KOPT-K1 (cell line): ENCODE results near the gene CNTLN.
"Not testable (repeated sequence)": the region's sequence is repeated elsewhere in the genome, so short reads cannot be mapped to it uniquely, and the experiment has no call there.

ENCODE experiments used
- H3K27ac ChIP-seq: fragments of 200-600 bp; sonication (generic); 2 replicates; pipeline ENCODE4 v1.5.1; 2016; ENCODE audit warnings: antibody characterized with exemption, mild to moderate bottlenecking, low read depth, low read length; ENCODE audit not compliant: poor library complexity, severe bottlenecking
- H3K36me3 ChIP-seq: fragments of 200-600 bp; sonication (generic); 2 replicates; pipeline ENCODE4 v1.5.1; 2017; ENCODE audit warnings: antibody characterized with exemption, mild to moderate bottlenecking, low read length, moderate library complexity; ENCODE audit not compliant: insufficient read depth
- H3K9me3 ChIP-seq: fragments of 200-600 bp; sonication (generic); 2 replicates; pipeline ENCODE4 v1.5.1; 2017; ENCODE audit warnings: antibody characterized with exemption, low read length, mild to moderate bottlenecking; ENCODE audit not compliant: insufficient read depth, poor library complexity, severe bottlenecking

CNTLN gene

GRCh38 chr9:17159469-17159868 lies 24.6 kb downstream of the CNTLN start:
- Histone ChIP-seq H3K9me3 (peaks cover 14% of the 10 kb centered on the region), H3K27ac (no peak overlapping the region), H3K36me3 (peaks cover 35% of the 10 kb centered on the region)

- Histone ChIP-seq H3K27ac (no peak overlapping the region), H3K9me3 (peaks cover 6% of the 10 kb centered on the region), H3K36me3 (peaks cover 27% of the 10 kb centered on the region)
Observed at GRCh38 chr9:17160327-17160726, 25.5 kb downstream of the CNTLN start.

- Histone ChIP-seq H3K36me3 (peaks cover 31% of the 10 kb centered on the region), H3K9me3 (peaks cover 22% of the 10 kb centered on the region), H3K27ac (no peak overlapping the region)
Observed at GRCh38 chr9:17165764-17166163, 30.9 kb downstream of the CNTLN start.

- H3K36me3 ChIP-seq, result peaks cover 31% of the 10 kb centered on the region
- no peak overlapping the region for H3K27ac ChIP-seq
Observed at GRCh38 chr9:17166346-17166745, 31.5 kb downstream of the CNTLN start.

GRCh38 chr9:17171309-17172094 lies 36.7 kb downstream of the CNTLN start:
- H3K9me3 ChIP-seq, result peaks cover 18% of the 10 kb centered on the region

More at GRCh38 chr9:17166346-17166745, 31.5 kb downstream of the CNTLN start:
- peaks cover 22% of the 10 kb centered on the region for H3K9me3 ChIP-seq

GRCh38 chr9:17177496-17177895 lies 42.7 kb downstream of the CNTLN start:
- H3K9me3 ChIP-seq, result peaks cover 28% of the 10 kb centered on the region
- H3K36me3 ChIP-seq, H3K27ac ChIP-seq: not testable (repeated sequence)

More at GRCh38 chr9:17171309-17172094, 36.7 kb downstream of the CNTLN start:
- Histone ChIP-seq H3K27ac (no peak overlapping the region), H3K36me3 (peaks cover 16% of the 10 kb centered on the region)

GRCh38 chr9:17185481-17186029 lies 50.7 kb downstream of the CNTLN start:
- H3K36me3 ChIP-seq, result no peaks in the 10 kb centered on the region
- H3K27ac ChIP-seq, result no peak overlapping the region

GRCh38 chr9:17191082-17191481 lies 56.2 kb downstream of the CNTLN start:
- peaks cover 4% of the 10 kb centered on the region; the same call in 1 of the 2 replicates for H3K36me3 ChIP-seq
- H3K27ac ChIP-seq, result no peak overlapping the region
- H3K9me3 ChIP-seq, result peaks cover 21% of the 10 kb centered on the region

More at GRCh38 chr9:17185481-17186029, 50.7 kb downstream of the CNTLN start:
- peaks cover 5% of the 10 kb centered on the region for H3K9me3 ChIP-seq

- H3K36me3 ChIP-seq, result peaks cover 10% of the 10 kb centered on the region; the same call in 1 of the 2 replicates
- no peak overlapping the region for H3K27ac ChIP-seq
- peaks cover 80% of the 10 kb centered on the region for H3K9me3 ChIP-seq
Observed at GRCh38 chr9:17204611-17205152, 69.8 kb downstream of the CNTLN start.

GRCh38 chr9:17216011-17216410 lies 81.2 kb downstream of the CNTLN start:
- Histone ChIP-seq H3K9me3 (peaks cover 4% of the 10 kb centered on the region), H3K36me3 (no peaks in the 10 kb centered on the region), H3K27ac (no peak overlapping the region)

GRCh38 chr9:17216646-17217045 lies 81.8 kb downstream of the CNTLN start:
- Histone ChIP-seq H3K27ac (no peak overlapping the region), H3K9me3 (no peaks in the 10 kb centered on the region), H3K36me3 (no peaks in the 10 kb centered on the region)

- no peak overlapping the region for H3K27ac ChIP-seq
- no peaks in the 10 kb centered on the region for H3K9me3 ChIP-seq
- no peaks in the 10 kb centered on the region for H3K36me3 ChIP-seq
Observed at GRCh38 chr9:17217272-17217671, 82.4 kb downstream of the CNTLN start.

- no peaks in the 10 kb centered on the region for H3K9me3 ChIP-seq
- no peak overlapping the region for H3K27ac ChIP-seq
- no peaks in the 10 kb centered on the region for H3K36me3 ChIP-seq
Observed at GRCh38 chr9:17219261-17219660, 84.4 kb downstream of the CNTLN start.

GRCh38 chr9:17222932-17223331 lies 88.1 kb downstream of the CNTLN start:
- Histone ChIP-seq H3K9me3 (no peaks in the 10 kb centered on the region), H3K36me3 (0 out of 2 replicates have a peak, but pooled peaks cover 5% of the 10 kb centered on the region), H3K27ac (no peak overlapping the region)

GRCh38 chr9:17225407-17225806 lies 90.6 kb downstream of the CNTLN start:
- Histone ChIP-seq H3K9me3 (no peaks in the 10 kb centered on the region), H3K36me3 (0 out of 2 replicates have a peak, but pooled peaks cover 9% of the 10 kb centered on the region), H3K27ac (no peak overlapping the region)
